BLaER1 (cell line): ENCODE results near the gene CTNNA2.

ENCODE experiments used
- H3K27ac ChIP-seq: shearing (Covaris generic); formaldehyde crosslinking; 2 replicates; pipeline ENCODE4 v1.8.1; 2022
- H3K27me3 ChIP-seq: shearing (Covaris generic); formaldehyde crosslinking; 2 replicates; pipeline ENCODE4 v1.8.1; 2022
- H3K36me3 ChIP-seq: shearing (Covaris generic); formaldehyde crosslinking; 2 replicates; pipeline ENCODE4 v1.8.1; 2022
- H3K4me1 ChIP-seq: shearing (Covaris generic); formaldehyde crosslinking; 2 replicates; pipeline ENCODE4 v1.8.1; 2022
- H3K4me2 ChIP-seq: shearing (Covaris generic); formaldehyde crosslinking; 2 replicates; pipeline ENCODE4 v1.8.1; 2022
- H3K4me3 ChIP-seq: shearing (Covaris generic); formaldehyde crosslinking; 2 replicates; pipeline ENCODE4 v1.8.1; 2022
- H3K9ac ChIP-seq: shearing (Covaris generic); formaldehyde crosslinking; 2 replicates; pipeline ENCODE4 v1.8.1; 2022
- H3K9me3 ChIP-seq: shearing (Covaris generic); formaldehyde crosslinking; 2 replicates; pipeline ENCODE4 v1.8.1; 2022
- H4K20me1 ChIP-seq: shearing (Covaris generic); formaldehyde crosslinking; 2 replicates; pipeline ENCODE4 v1.8.1; 2022
- Cebpa-rat ChIP-seq: shearing (Covaris generic); IDR thresholded peaks from 2 replicates; pipeline ENCODE4 v1.8.1; 2022

Gene CTNNA2

DNA sequence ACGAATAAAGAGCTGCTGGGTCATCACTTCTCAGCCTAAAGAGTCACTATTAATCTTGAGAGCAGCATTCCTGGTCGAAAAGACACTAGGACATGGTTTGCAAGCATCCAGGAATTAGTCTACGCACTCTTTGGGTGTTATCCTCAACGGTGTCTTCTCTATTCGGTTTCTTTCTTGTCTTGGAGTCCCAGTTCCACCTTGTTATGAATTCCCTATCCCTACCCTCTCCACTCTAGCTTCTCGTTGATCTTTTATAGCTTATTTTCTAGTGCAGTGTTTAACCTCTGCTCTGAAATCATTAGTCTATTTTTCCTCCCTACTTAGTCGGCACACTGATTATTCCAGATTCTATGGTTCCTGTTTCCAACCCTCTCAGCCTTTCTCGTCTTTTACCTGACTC lies 949.8 kb downstream of the CTNNA2 start:
- no peak for TF ChIP-seq Cebpa-rat
- no peaks in the 10 kb centered on the region for H3K9me3 ChIP-seq
- no peaks in the 10 kb centered on the region for H3K36me3 ChIP-seq
- no peaks in the 10 kb centered on the region for H3K4me1 ChIP-seq
- H3K27ac ChIP-seq = no peak overlapping the region
- no peak overlapping the region for H3K9ac ChIP-seq
- H4K20me1 ChIP-seq = no peaks in the 10 kb centered on the region
- H3K4me2 ChIP-seq = no peak overlapping the region
- H3K27me3 ChIP-seq = no peaks in the 10 kb centered on the region
- no peak overlapping the region for H3K4me3 ChIP-seq

DNA sequence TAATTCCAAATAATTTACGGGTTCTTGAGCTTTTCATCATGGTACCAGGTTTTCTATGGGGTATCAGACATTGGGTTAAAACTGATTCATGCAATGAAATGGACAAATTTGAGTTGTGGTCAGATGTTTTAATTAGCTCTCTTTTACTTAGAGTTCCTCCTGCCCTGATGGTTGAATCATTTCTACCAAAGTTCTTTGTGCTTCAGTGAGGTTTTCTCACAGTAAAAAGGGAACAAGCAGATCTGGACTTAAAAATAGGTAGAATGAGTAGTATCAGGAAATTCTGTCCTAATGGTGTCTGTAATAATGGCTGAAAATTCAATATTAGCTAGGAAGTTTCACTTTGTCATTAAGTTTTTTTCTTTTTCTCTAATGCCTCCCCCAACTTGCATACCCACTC lies 951.4 kb downstream of the CTNNA2 start:
- no peaks in the 10 kb centered on the region for H3K27me3 ChIP-seq
- H3K9me3 ChIP-seq = no peaks in the 10 kb centered on the region
- no peak overlapping the region for H3K4me3 ChIP-seq
- no peak for TF ChIP-seq Cebpa-rat
- H3K27ac ChIP-seq = no peak overlapping the region
- no peaks in the 10 kb centered on the region for H4K20me1 ChIP-seq
- no peaks in the 10 kb centered on the region for H3K4me1 ChIP-seq
- H3K9ac ChIP-seq = no peak overlapping the region
- H3K36me3 ChIP-seq = no peaks in the 10 kb centered on the region
- H3K4me2 ChIP-seq = no peak overlapping the region

DNA sequence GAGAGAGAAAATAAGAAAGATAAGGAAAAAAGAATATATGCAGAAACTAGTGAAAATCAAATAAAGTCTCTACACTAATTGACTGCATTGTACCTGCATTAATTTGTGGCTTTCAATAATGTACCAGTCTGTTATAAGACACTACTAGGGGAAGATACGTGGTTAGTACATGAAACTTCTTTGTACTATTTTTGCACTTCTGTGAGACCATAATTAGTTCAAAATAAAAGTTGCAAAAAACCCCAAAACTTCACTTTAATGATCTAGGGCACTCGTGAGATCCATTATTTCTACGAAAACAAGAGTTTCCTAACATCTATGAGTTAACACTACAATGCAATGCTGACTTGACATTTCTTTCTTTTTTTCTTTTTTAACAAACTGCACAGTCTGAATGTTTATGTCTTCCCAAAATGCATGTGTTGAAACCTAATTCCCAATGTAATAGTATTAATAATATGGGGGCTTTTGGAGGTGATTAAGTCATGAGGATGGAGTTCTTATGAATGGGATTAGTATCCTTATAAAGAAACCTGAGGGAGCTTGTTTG lies 954.5 kb downstream of the CTNNA2 start:
- Histone ChIP-seq H3K4me2 (no peak overlapping the region; the same call in 1 of the 2 replicates), H3K4me3 (no peak overlapping the region), H3K9me3 (no peaks in the 10 kb centered on the region), H3K4me1 (no peaks in the 10 kb centered on the region), H4K20me1 (no peaks in the 10 kb centered on the region), H3K27me3 (no peaks in the 10 kb centered on the region), H3K9ac (no peak overlapping the region), H3K27ac (no peak overlapping the region), H3K36me3 (no peaks in the 10 kb centered on the region)
- no peak for TF ChIP-seq Cebpa-rat

DNA sequence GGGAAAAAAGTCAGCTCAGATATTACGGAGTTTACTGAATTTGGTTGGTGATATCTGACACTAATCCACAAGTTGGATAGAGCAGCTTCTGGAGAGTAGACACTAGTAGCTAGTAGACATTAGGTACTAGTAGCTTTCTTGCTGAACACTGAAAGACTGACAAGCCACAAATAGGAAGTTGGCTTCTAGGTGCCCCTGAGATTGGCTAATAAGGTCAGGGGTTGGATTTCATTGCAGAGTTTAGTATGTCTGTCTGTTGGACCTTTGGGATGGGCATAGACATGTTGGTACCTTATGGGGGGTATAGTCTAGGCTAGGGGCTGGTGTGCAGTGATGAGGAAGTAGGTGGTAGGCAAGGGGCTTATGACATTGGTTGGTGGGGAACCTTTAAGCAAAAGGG lies 956.6 kb downstream of the CTNNA2 start:
- Histone ChIP-seq H3K4me3 (no peak overlapping the region), H3K4me1 (no peaks in the 10 kb centered on the region), H3K9me3 (no peaks in the 10 kb centered on the region), H3K4me2 (no peak overlapping the region), H3K36me3 (no peaks in the 10 kb centered on the region), H3K27me3 (no peaks in the 10 kb centered on the region), H3K27ac (no peak overlapping the region), H4K20me1 (no peaks in the 10 kb centered on the region), H3K9ac (no peak overlapping the region)
- TF ChIP-seq Cebpa-rat = no peak

DNA sequence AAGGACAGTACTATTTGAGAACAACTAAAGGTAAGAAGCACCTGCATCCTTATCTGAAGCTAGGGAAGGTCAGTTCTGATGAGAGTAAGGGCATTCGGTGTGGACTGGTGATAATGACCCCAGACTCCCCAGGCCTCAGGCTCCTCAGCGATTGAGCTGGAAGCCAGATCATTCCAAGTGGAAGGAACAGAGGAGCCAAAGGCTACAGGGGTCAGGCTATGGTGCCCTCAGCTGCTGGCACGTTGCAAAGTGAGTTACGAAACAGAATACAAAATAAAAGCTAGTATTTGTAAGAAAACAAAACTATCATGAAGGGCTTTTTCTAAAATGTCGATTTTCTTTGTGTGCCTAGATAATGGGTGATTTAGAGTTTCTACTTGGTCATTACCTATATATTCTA lies 960.2 kb downstream of the CTNNA2 start:
- no peak for TF ChIP-seq Cebpa-rat
- no peaks in the 10 kb centered on the region for H3K9me3 ChIP-seq
- no peak overlapping the region for H3K4me2 ChIP-seq
- H3K27ac ChIP-seq = no peak overlapping the region
- no peaks in the 10 kb centered on the region for H3K27me3 ChIP-seq
- no peak overlapping the region for H3K9ac ChIP-seq
- H3K4me3 ChIP-seq = no peak overlapping the region
- no peaks in the 10 kb centered on the region for H3K4me1 ChIP-seq
- H3K36me3 ChIP-seq = no peaks in the 10 kb centered on the region
- no peaks in the 10 kb centered on the region for H4K20me1 ChIP-seq

DNA sequence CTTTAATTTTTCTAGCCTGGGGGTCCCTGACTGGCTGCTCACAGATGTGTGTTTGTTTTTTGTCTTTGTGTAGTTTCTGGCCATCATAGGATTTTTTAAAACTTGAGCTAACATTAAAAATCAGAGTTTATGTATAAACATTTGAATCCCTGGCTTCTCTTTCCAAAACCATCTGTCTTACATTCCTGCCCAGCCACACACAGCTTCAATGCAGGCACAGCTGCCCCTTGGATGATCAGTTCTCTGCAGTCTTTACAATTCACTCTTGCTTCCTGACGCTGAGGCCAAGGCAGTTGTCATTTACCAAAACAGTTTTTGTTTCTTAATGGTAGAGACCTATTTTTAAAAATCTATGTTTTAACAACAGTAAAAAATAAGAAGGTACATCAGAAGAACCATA lies 960.9 kb downstream of the CTNNA2 start:
- Histone ChIP-seq H4K20me1 (no peaks in the 10 kb centered on the region), H3K9me3 (no peaks in the 10 kb centered on the region), H3K4me1 (no peaks in the 10 kb centered on the region), H3K4me2 (no peak overlapping the region), H3K27me3 (no peaks in the 10 kb centered on the region), H3K9ac (no peak overlapping the region), H3K27ac (no peak overlapping the region), H3K4me3 (no peak overlapping the region), H3K36me3 (no peaks in the 10 kb centered on the region)
- no peak for TF ChIP-seq Cebpa-rat

DNA sequence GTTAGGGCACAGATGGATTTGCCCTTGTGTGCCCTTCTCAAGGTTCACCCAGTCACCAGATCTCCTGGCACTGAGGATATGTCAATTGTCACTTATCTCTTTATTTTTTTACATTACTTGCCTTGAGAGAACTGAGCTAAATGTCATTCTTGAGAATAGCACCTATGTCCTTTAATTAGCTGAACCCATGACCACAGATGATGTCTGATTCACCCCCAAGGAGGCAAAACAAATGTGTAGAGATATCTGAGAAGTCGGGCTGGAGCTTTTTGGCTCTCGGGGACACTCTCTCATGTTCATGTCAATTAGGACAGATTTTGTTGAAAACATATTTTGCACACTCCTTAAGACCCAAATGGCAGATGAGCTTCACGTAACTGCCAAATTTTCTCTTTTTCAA lies 963.1 kb downstream of the CTNNA2 start:
- no peak overlapping the region for H3K4me2 ChIP-seq
- no peak for TF ChIP-seq Cebpa-rat

DNA sequence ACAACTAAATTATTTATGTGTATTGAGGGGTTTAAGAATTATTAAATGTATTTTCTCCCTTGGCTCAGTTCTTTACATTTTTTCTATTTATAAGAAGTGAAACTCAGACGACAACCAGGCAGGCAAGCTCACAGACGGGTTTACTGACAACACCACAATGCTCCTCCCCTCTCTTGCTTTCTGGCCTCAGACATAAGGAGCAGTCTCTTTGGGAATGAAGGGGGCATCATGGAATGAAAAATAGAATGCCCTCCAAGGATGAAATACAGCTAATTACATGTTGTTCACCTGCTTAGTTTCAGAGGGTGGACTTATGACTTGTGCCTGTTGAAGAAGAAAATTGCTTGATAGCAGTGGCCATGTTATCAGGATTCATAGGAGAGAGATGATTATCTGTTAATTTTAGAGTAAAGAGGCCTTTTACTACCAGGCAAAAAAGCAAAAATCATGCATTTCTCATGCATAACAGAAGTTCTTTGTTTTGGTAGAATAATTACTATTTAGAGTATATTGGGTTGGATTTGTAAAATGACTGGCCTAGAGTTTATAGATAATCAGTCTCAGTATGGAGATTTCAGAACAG lies 963.8 kb downstream of the CTNNA2 start:
- Histone ChIP-seq H3K27ac (no peak overlapping the region), H3K27me3 (no peaks in the 10 kb centered on the region), H3K4me1 (no peaks in the 10 kb centered on the region), H3K9me3 (no peaks in the 10 kb centered on the region), H3K4me3 (no peak overlapping the region), H3K9ac (no peak overlapping the region), H3K36me3 (no peaks in the 10 kb centered on the region), H4K20me1 (no peaks in the 10 kb centered on the region), H3K4me2 (no peak overlapping the region)
- no peak for TF ChIP-seq Cebpa-rat

More for the DNA sequence above, 963.1 kb downstream of the CTNNA2 start:
- Histone ChIP-seq H3K27ac (no peak overlapping the region), H3K36me3 (no peaks in the 10 kb centered on the region), H3K9ac (no peak overlapping the region), H3K4me3 (no peak overlapping the region), H3K27me3 (no peaks in the 10 kb centered on the region), H4K20me1 (no peaks in the 10 kb centered on the region), H3K4me1 (no peaks in the 10 kb centered on the region), H3K9me3 (no peaks in the 10 kb centered on the region)

DNA sequence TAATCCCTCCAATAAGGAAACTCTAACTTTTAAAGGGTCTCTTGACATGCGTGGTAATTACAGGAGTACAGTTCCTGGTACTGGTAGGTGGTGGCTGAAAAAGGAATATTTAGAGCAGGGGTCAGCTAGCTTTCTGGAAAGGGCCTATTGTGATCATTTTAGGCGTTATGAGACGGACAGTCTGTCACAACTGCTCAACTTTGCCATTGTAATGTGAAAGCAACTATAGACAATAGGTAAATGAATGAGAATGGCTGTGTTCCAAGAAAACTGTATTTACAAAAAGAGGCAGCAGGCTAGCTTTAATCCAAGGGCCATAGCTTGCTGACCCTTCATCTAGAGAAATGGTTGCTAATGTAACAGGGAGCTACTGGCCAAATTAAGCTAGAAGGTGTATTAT lies 969.4 kb downstream of the CTNNA2 start:
- Histone ChIP-seq H3K9ac (no peak overlapping the region), H3K4me3 (no peak overlapping the region), H3K27ac (no peak overlapping the region), H4K20me1 (no peaks in the 10 kb centered on the region), H3K36me3 (no peaks in the 10 kb centered on the region), H3K4me1 (no peaks in the 10 kb centered on the region), H3K27me3 (no peaks in the 10 kb centered on the region), H3K4me2 (no peak overlapping the region), H3K9me3 (no peaks in the 10 kb centered on the region)
- TF ChIP-seq Cebpa-rat = no peak

DNA sequence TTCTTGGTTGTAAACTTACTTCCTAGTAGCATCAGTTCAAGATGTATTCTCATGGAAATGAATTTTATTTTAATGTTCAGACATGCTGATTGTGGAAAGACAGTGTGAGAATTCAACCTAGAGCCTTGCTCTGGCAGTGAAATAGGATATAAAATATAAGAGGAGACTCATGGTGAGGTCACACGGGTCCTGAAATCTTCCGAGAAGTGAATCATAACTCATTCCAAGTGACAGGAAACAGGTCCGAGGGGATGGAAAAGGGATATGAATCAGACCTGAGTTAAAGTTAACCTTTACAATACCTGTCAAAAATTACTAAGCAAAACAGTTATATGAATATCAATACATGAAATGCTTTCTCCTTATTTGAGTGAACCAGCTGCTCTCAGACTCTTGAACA lies 976.9 kb downstream of the CTNNA2 start:
- H3K9me3 ChIP-seq = no peaks in the 10 kb centered on the region
- no peaks in the 10 kb centered on the region for H3K27me3 ChIP-seq
- no peak overlapping the region for H3K4me3 ChIP-seq
- H3K4me1 ChIP-seq = no peaks in the 10 kb centered on the region
- H3K4me2 ChIP-seq = no peak overlapping the region
- no peak for TF ChIP-seq Cebpa-rat
- H3K9ac ChIP-seq = no peak overlapping the region
- H3K36me3 ChIP-seq = no peaks in the 10 kb centered on the region
- H3K27ac ChIP-seq = no peak overlapping the region
- H4K20me1 ChIP-seq = no peaks in the 10 kb centered on the region

DNA sequence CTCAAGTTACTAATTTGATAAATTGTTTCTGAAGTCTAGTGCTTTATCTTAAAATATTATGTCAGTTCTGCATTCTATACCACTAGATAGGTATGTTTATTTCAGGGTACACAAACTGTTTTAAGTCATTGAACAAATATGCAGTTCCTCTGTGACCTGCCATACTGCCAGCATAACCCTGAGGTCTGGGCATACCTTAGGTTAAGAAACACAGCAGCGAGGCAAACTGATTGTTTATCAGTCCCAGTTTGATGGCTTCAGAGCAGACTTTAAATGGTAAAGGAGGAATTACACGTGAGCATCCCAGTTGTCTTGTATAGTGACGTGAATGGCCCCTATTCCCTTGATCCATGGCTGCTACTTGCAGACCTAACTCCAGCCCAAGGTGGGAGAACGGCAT lies 978.1 kb downstream of the CTNNA2 start:
- H3K9ac ChIP-seq = no peak overlapping the region
- H3K9me3 ChIP-seq = no peaks in the 10 kb centered on the region
- H3K4me3 ChIP-seq = no peak overlapping the region
- H3K27me3 ChIP-seq = no peaks in the 10 kb centered on the region
- H4K20me1 ChIP-seq = no peaks in the 10 kb centered on the region
- H3K36me3 ChIP-seq = no peaks in the 10 kb centered on the region
- H3K27ac ChIP-seq = no peak overlapping the region
- H3K4me1 ChIP-seq = no peaks in the 10 kb centered on the region
- TF ChIP-seq Cebpa-rat = no peak
- no peak overlapping the region for H3K4me2 ChIP-seq
